ENCODE measurements around the gene DNAJC5G.

Gene DNAJC5G

GRCh38 chr2:27324720-27325119, 49.5 kb downstream of the DNAJC5G start:
- no peak for ATAC-seq (ENCODE audit: low read depth)
- Histone ChIP-seq H3K27me3 (ENCODE audit: insufficient read depth, poor library complexity, severe bottlenecking) (no peaks in the 10 kb centered on the region), H3K4me3 (ENCODE audit: severe bottlenecking) (no peak overlapping the region), H3K4me1 (ENCODE audit: insufficient read depth, poor library complexity, severe bottlenecking) (peaks cover 13% of the 10 kb centered on the region), H3K9me3 (ENCODE audit: severe bottlenecking) (no peaks in the 10 kb centered on the region), H3K27ac (ENCODE audit: poor library complexity, severe bottlenecking) (no peak overlapping the region), H3K36me3 (ENCODE audit: low read depth) (peaks cover 22% of the 10 kb centered on the region)
- DNase-seq (ENCODE audit: low spot score), result no peak
- TF ChIP-seq CTCF (IDR thresholded peaks at IDR 0.05; ENCODE audit: poor library complexity, severe bottlenecking), result no peak
